ENCODE measurements around the gene HIVEP3.

Gene HIVEP3

DNA sequence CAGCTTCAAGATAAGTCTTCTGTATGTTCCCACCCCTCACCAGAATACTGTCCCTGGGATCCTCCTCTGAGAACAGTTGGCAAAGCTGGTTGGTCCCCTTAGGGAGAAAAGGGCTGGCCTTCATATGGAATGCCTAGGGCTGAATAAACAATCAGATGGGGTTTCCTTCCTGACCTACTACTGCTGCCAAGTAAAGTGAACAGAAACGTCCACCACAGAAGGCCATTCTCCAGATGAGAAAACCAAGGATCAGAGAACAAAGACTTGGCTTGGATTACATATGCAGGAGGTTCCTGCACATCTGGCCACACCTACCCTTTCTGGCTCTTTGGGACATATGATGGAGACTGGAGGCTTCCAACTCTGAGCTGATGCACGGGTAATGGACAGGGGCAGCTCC, 194.5 kb downstream of the HIVEP3 start:
- TF ChIP-seq TAF1 (IDR thresholded peaks at IDR 0.05; ENCODE audit: low read depth) (no peak), CEBPB (IDR thresholded peaks at IDR 0.05) (no peak), CREB1 (IDR thresholded peaks at IDR 0.05; ENCODE audit: low read depth) (no peak), NFIC (IDR thresholded peaks at IDR 0.05) (no peak), EP300 (IDR thresholded peaks at IDR 0.05; ENCODE audit: borderline replicate concordance) (no peak), ZBTB7A (IDR thresholded peaks at IDR 0.05; ENCODE audit: low read depth) (no peak), YY1 (IDR thresholded peaks at IDR 0.05; ENCODE audit: low read depth) (no peak), TCF12 (IDR thresholded peaks at IDR 0.05; ENCODE audit: low read depth) (no peak), EGR1 (IDR thresholded peaks at IDR 0.05) (no peak), FOXM1 (IDR thresholded peaks at IDR 0.05; ENCODE audit: borderline replicate concordance, low read depth) (no peak), RAD21 (IDR thresholded peaks at IDR 0.05; ENCODE audit: low read depth) (no peak)
- TF ChIP-seq, protein P1, sequence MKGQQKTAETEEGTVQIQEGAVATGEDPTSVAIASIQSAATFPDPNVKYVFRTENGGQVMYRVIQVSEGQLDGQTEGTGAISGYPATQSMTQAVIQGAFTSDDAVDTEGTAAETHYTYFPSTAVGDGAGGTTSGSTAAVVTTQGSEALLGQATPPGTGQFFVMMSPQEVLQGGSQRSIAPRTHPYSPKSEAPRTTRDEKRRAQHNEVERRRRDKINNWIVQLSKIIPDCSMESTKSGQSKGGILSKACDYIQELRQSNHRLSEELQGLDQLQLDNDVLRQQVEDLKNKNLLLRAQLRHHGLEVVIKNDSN (IDR thresholded peaks at IDR 0.05), result no peak
- TF ChIP-seq, protein P2, sequence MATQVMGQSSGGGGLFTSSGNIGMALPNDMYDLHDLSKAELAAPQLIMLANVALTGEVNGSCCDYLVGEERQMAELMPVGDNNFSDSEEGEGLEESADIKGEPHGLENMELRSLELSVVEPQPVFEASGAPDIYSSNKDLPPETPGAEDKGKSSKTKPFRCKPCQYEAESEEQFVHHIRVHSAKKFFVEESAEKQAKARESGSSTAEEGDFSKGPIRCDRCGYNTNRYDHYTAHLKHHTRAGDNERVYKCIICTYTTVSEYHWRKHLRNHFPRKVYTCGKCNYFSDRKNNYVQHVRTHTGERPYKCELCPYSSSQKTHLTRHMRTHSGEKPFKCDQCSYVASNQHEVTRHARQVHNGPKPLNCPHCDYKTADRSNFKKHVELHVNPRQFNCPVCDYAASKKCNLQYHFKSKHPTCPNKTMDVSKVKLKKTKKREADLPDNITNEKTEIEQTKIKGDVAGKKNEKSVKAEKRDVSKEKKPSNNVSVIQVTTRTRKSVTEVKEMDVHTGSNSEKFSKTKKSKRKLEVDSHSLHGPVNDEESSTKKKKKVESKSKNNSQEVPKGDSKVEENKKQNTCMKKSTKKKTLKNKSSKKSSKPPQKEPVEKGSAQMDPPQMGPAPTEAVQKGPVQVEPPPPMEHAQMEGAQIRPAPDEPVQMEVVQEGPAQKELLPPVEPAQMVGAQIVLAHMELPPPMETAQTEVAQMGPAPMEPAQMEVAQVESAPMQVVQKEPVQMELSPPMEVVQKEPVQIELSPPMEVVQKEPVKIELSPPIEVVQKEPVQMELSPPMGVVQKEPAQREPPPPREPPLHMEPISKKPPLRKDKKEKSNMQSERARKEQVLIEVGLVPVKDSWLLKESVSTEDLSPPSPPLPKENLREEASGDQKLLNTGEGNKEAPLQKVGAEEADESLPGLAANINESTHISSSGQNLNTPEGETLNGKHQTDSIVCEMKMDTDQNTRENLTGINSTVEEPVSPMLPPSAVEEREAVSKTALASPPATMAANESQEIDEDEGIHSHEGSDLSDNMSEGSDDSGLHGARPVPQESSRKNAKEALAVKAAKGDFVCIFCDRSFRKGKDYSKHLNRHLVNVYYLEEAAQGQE (IDR thresholded peaks at IDR 0.05; ENCODE audit: low read depth), result no peak

DNA sequence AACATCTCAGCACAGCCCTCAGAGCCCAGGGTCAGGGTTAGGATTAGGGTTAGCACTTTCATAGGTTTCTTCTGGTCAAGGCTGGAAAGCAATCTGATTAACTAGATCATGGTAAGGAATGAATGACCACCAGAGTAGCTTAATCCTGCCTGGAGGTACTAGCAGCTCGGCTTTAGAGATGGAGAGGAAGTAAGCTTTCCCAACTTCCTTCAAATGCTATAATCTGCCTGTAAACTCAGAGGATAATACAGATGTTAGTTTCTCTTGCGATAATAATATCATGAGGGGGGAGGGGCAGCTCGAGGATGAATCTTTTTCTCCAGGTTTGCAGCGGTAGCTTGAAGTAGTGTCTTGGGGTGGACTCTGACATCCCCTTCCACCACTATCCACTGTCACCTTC, 194.9 kb downstream of the HIVEP3 start:
- TF ChIP-seq, protein P1 (IDR thresholded peaks at IDR 0.05), result no peak
- TF ChIP-seq NFIC (IDR thresholded peaks at IDR 0.05) (no peak), TCF12 (IDR thresholded peaks at IDR 0.05; ENCODE audit: low read depth) (no peak), EGR1 (IDR thresholded peaks at IDR 0.05) (no peak), YY1 (IDR thresholded peaks at IDR 0.05; ENCODE audit: low read depth) (no peak), CREB1 (IDR thresholded peaks at IDR 0.05; ENCODE audit: low read depth) (no peak), TEAD4 (IDR thresholded peaks at IDR 0.05) (no peak), CEBPB (IDR thresholded peaks at IDR 0.05) (no peak), TAF1 (IDR thresholded peaks at IDR 0.05; ENCODE audit: low read depth) (no peak), EP300 (IDR thresholded peaks at IDR 0.05; ENCODE audit: borderline replicate concordance) (no peak), FOXM1 (IDR thresholded peaks at IDR 0.05; ENCODE audit: borderline replicate concordance, low read depth) (no peak), RAD21 (IDR thresholded peaks at IDR 0.05; ENCODE audit: low read depth) (no peak), ZBTB7A (IDR thresholded peaks at IDR 0.05; ENCODE audit: low read depth) (no peak)
- TF ChIP-seq, protein P2 (IDR thresholded peaks at IDR 0.05; ENCODE audit: low read depth), result no peak
- TF ChIP-seq, protein P3, sequence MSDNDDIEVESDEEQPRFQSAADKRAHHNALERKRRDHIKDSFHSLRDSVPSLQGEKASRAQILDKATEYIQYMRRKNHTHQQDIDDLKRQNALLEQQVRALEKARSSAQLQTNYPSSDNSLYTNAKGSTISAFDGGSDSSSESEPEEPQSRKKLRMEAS (IDR thresholded peaks at IDR 0.05), result no peak

GRCh38 chr1:41722184-41722583, 196.5 kb downstream of the HIVEP3 start:
- TF ChIP-seq EP300 (IDR thresholded peaks at IDR 0.05; ENCODE audit: borderline replicate concordance), result no peak
- TF ChIP-seq ZBTB7A (IDR thresholded peaks at IDR 0.05; ENCODE audit: low read depth), result no peak

GRCh38 chr1:41720861-41721410, 197.8 kb downstream of the HIVEP3 start:
- TF ChIP-seq FOXM1 (IDR thresholded peaks at IDR 0.05; ENCODE audit: borderline replicate concordance, low read depth) (no peak), TCF12 (IDR thresholded peaks at IDR 0.05; ENCODE audit: low read depth) (no peak), RAD21 (IDR thresholded peaks at IDR 0.05; ENCODE audit: low read depth) (no peak), YY1 (IDR thresholded peaks at IDR 0.05; ENCODE audit: low read depth) (no peak), EP300 (IDR thresholded peaks at IDR 0.05; ENCODE audit: borderline replicate concordance) (no peak), TEAD4 (IDR thresholded peaks at IDR 0.05) (no peak), ZBTB7A (IDR thresholded peaks at IDR 0.05; ENCODE audit: low read depth) (no peak), CREB1 (IDR thresholded peaks at IDR 0.05; ENCODE audit: low read depth) (no peak), CEBPB (IDR thresholded peaks at IDR 0.05) (no peak), NFIC (IDR thresholded peaks at IDR 0.05) (no peak), TAF1 (IDR thresholded peaks at IDR 0.05; ENCODE audit: low read depth) (no peak), EGR1 (IDR thresholded peaks at IDR 0.05) (no peak)
- TF ChIP-seq, protein P1 (IDR thresholded peaks at IDR 0.05), result no peak
- TF ChIP-seq, protein P3 (IDR thresholded peaks at IDR 0.05), result no peak
- TF ChIP-seq, protein P2 (IDR thresholded peaks at IDR 0.05; ENCODE audit: low read depth), result no peak
